Measurements from ENCODE around the gene XNDC1N. TPM values are rescaled to one million over a fixed set of nuclear protein-coding genes. Genes with fewer than 3 reads are reported as not detected.
A peak's percentile ranks its signal among the peaks of the same experiment; 100 is the strongest.

The XNDC1N gene
- total RNA-seq, 2 experiments from 2014 or later: 14.8 to 23.1 TPM

DNA sequence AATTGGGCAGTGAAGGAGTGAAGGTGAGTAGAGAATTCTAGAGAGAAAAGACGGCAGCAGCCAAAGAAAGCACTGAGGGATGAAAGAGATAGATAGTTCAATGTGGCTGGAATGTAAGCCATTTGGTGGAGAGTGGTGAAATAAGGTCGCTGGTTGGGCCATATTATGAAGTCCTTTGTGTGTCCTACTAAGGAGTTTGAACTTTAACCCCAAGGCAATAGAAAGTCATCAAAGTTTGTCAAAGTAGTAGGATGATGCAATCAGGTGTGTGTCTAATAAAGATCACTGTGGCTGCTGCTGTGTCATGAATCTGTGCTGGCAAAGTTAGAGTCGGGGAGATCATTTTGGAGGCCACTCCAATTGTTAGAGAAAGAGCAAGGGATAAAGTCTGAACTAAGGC lies 19.1 kb upstream of the XNDC1N start:
- peaks cover 7% of the 10 kb centered on the region for H3K36me3 Mint-ChIP-seq

DNA sequence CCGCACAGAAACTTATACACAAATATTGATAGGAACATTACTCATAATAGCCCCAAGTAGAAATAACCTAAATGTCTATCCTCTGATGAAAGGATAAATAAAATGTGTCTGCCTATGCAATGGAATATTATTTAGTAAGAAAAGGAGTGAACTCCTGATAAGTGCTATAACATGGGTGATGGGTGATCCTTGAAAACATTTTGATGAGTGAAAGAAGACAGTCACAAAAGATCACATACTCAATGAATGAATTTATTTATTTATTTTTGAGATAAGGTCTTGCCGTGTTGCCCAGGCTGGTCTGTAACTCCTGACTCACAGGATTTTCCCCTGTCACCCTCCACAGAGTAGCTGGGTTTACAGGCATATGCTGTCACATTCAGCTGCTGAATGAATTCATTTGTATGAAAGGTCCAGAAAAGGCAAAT lies 17.8 kb upstream of the XNDC1N start:
- CTCF ChIA-PET: interaction anchor here (0.6 kb wide), 1 partner anchor 148 kb away, joined by 3 read pairs; no protein-coding TSS in a partner anchor

More for the DNA sequence above, 19.1 kb upstream of the XNDC1N start:
- Mint-ChIP-seq H3K27ac (no peak overlapping the region), H3K27me3 (no peaks in the 10 kb centered on the region), H3K4me1 (peaks cover 10% of the 10 kb centered on the region), H3K9me3 (ENCODE audit: low read depth) (no peaks in the 10 kb centered on the region), H3K4me3 (no peak overlapping the region)
- CTCF ChIA-PET: no interaction called here
- ATAC-seq (no peak), DNase-seq (no peak)

GRCh38 chr11:71940561-71941219 lies 12.3 kb upstream of the XNDC1N start:
- no peaks in the 10 kb centered on the region for H3K27me3 Mint-ChIP-seq
- no peak for DNase-seq
- CTCF ChIA-PET: no interaction called here
- H3K4me1 Mint-ChIP-seq: no peaks in the 10 kb centered on the region
- no peak overlapping the region for H3K4me3 Mint-ChIP-seq
- H3K9me3 Mint-ChIP-seq (ENCODE audit: low read depth): no peaks in the 10 kb centered on the region
- H3K36me3 Mint-ChIP-seq: peaks cover 5% of the 10 kb centered on the region
- ATAC-seq: no peak
- no peak overlapping the region for H3K27ac Mint-ChIP-seq

More for the DNA sequence above, 17.8 kb upstream of the XNDC1N start:
- peaks cover 7% of the 10 kb centered on the region for H3K36me3 Mint-ChIP-seq
- ATAC-seq (no peak), DNase-seq (no peak)
- no peaks in the 10 kb centered on the region for H3K27me3 Mint-ChIP-seq
- no peak overlapping the region for H3K27ac Mint-ChIP-seq
- H3K4me1 Mint-ChIP-seq: peaks cover 10% of the 10 kb centered on the region
- no peak overlapping the region for H3K4me3 Mint-ChIP-seq
- H3K9me3 Mint-ChIP-seq (ENCODE audit: low read depth): no peaks in the 10 kb centered on the region

- CTCF ChIA-PET: interaction anchor here (1.2 kb wide), 1 partner anchor 8 kb away, joined by 3 read pairs; no protein-coding TSS in a partner anchor
- H3K4me3 Mint-ChIP-seq: no peak overlapping the region
- no peak for ATAC-seq
These were observed 9.4 kb upstream of the XNDC1N start for GRCh38 chr11:71937826-71938225.

GRCh38 chr11:71936825-71937224 lies 8.4 kb upstream of the XNDC1N start:
- H3K27ac Mint-ChIP-seq: no peak overlapping the region
- ATAC-seq: no peak
- H3K27me3 Mint-ChIP-seq: no peaks in the 10 kb centered on the region
- H3K4me3 Mint-ChIP-seq: no peak overlapping the region
- H3K9me3 Mint-ChIP-seq (ENCODE audit: low read depth): no peaks in the 10 kb centered on the region
- peaks cover 5% of the 10 kb centered on the region for H3K36me3 Mint-ChIP-seq
- DNase-seq: no peak
- CTCF ChIA-PET: no interaction called here
- peaks cover 13% of the 10 kb centered on the region for H3K4me1 Mint-ChIP-seq

More at GRCh38 chr11:71937826-71938225, 9.4 kb upstream of the XNDC1N start:
- H3K4me1 Mint-ChIP-seq: peaks cover 11% of the 10 kb centered on the region
- no peaks in the 10 kb centered on the region for H3K9me3 Mint-ChIP-seq (ENCODE audit: low read depth)
- H3K36me3 Mint-ChIP-seq: peaks cover 5% of the 10 kb centered on the region
- DNase-seq: no peak
- no peaks in the 10 kb centered on the region for H3K27me3 Mint-ChIP-seq
- H3K27ac Mint-ChIP-seq: no peak overlapping the region

DNA sequence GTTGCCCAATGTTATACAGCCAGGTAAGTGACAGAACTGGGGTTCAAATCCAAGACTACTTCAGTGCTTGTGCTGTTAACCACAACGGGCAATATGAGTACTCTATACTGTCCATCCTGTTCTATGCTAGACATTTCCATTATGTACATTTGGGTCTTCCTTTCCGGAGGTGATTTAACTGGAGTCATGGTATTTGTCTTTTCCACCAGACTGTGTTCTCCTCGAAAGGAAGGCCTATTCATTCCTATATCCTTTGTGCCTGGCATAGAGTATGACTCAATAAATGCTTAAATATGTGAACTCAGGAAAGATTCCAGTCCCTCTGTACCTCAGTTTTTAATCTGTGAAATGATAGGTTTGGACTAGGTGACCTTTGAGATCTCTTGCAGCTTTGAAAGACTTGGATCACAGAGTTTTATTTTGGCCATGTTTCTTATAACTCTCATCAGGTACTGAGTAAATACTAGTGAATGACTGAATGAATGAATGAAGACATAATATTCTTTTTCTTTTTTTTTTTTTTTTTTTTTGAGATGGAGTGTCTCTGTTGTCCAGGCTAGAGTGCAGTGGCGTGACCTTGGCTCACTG lies 7.0 kb upstream of the XNDC1N start:
- CTCF ChIA-PET: interaction anchor here (0.7 kb wide), 1 partner anchor 145 kb away, joined by 4 read pairs; no protein-coding TSS in a partner anchor
- peaks cover 27% of the 10 kb centered on the region for H3K4me1 Mint-ChIP-seq
- H3K36me3 Mint-ChIP-seq: peaks cover 8% of the 10 kb centered on the region
- no peaks in the 10 kb centered on the region for H3K27me3 Mint-ChIP-seq
- DNase-seq (no peak), ATAC-seq (no peak)
- H3K9me3 Mint-ChIP-seq (ENCODE audit: low read depth): no peaks in the 10 kb centered on the region
- no peak overlapping the region for H3K4me3 Mint-ChIP-seq
- H3K27ac Mint-ChIP-seq: no peak overlapping the region

DNA sequence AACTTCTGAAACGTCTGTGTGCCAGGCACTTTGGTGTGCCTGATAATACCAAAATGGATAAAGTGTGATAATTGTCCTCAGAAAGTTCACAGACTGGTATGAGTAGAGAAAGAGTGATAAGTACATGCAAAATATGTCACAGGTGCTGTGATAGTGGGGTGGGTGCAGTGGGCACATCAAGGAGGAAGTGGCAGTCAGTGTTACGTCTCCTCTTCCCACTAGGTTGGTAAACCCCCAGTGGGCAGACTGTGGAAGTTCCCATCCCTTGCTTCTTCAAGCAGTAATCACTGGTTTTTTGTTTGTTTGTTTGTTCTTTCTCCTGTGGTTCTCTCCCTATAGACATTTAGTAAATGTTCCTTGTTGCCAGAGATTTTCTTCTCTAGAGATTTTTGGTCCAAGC lies 5.8 kb upstream of the XNDC1N start:
- ATAC-seq: no peak
- CTCF ChIA-PET: no interaction called here
- H3K36me3 Mint-ChIP-seq: peaks cover 8% of the 10 kb centered on the region
- DNase-seq: no peak
- no peak overlapping the region for H3K27ac Mint-ChIP-seq
- peaks cover 39% of the 10 kb centered on the region for H3K4me1 Mint-ChIP-seq
- no peak overlapping the region for H3K4me3 Mint-ChIP-seq
- no peaks in the 10 kb centered on the region for H3K27me3 Mint-ChIP-seq
- no peaks in the 10 kb centered on the region for H3K9me3 Mint-ChIP-seq (ENCODE audit: low read depth)

GRCh38 chr11:71933141-71933933 lies 4.9 kb upstream of the XNDC1N start:
- ATAC-seq (no peak), DNase-seq (no peak)
- Mint-ChIP-seq H3K4me1 (peaks cover 42% of the 10 kb centered on the region), H3K9me3 (ENCODE audit: low read depth) (no peaks in the 10 kb centered on the region), H3K27ac (no peak overlapping the region), H3K36me3 (peaks cover 9% of the 10 kb centered on the region), H3K27me3 (no peaks in the 10 kb centered on the region), H3K4me3 (no peak overlapping the region)
- CTCF ChIA-PET: interaction anchor here (1.2 kb wide), 1 partner anchor 10 kb away, joined by 3 read pairs; no protein-coding TSS in a partner anchor

DNA sequence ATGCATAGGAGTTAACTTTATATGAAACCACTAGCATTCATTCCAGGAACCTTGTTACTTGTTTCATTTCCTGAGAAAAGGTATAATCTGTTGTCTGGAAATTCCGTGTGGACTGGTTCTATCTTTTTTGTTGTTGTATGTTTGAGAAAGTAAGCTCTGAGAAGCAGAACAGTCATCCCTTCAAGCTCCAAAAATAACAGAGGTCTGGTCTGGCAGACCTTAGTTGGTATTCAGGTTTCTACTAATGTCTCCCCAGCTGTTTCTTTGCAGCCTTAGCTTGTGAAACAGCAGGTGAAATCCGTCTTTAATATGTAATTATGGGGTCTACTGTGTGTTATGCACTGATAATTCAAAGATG lies 2.8 kb upstream of the XNDC1N start:
- ATAC-seq: no peak
- CTCF ChIA-PET: no interaction called here
- no peak for DNase-seq
- Mint-ChIP-seq H3K36me3 (peaks cover 9% of the 10 kb centered on the region), H3K4me1 (peaks cover 52% of the 10 kb centered on the region), H3K9me3 (ENCODE audit: low read depth) (no peaks in the 10 kb centered on the region), H3K4me3 (peak overlapping the region; percentile 9), H3K27ac (no peak overlapping the region), H3K27me3 (no peaks in the 10 kb centered on the region)

- no peaks in the 10 kb centered on the region for H3K27me3 Mint-ChIP-seq
- H3K4me3 Mint-ChIP-seq: peak overlapping the region; percentile 98
- DNase-seq (no peak), ATAC-seq (no peak)
- CTCF ChIA-PET: no interaction called here
- peaks cover 10% of the 10 kb centered on the region for H3K36me3 Mint-ChIP-seq
- H3K9me3 Mint-ChIP-seq (ENCODE audit: low read depth): no peaks in the 10 kb centered on the region
- H3K27ac Mint-ChIP-seq: no peak overlapping the region
- peaks cover 53% of the 10 kb centered on the region for H3K4me1 Mint-ChIP-seq
These were observed 2.3 kb upstream of the XNDC1N start for GRCh38 chr11:71930556-71931244.

DNA sequence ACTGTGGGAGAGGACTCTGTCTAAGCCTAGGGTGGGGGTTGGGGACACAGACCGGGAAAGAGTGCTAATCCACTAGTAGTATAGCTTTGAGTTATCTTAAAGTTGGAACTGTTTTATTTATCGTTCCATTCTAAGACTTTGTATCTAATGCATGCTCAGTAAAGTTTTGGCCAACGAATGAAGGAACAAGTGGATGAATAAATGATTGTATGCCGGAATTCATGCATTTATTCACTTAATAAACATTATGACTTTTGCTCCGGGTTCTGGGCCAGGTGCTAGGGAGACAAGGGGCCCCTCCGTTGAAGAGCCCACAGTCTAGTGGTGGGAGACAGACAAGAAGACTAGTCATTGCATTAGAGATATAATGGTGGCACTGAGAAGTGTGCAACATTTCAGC lies 1.1 kb upstream of the XNDC1N start:
- CTCF ChIA-PET: interaction anchor here (0.7 to 2.3 kb wide), 5 partner anchors 9 to 505 kb away, joined by 3 to 8 read pairs (median 4); partner anchors contain the start of gene CLPB
- H3K27ac Mint-ChIP-seq: peak overlapping the region; percentile 99
- H3K4me3 Mint-ChIP-seq: peak overlapping the region; percentile 98
- ATAC-seq (no peak), DNase-seq (no peak)
- no peaks in the 10 kb centered on the region for H3K9me3 Mint-ChIP-seq (ENCODE audit: low read depth)
- peaks cover 20% of the 10 kb centered on the region for H3K36me3 Mint-ChIP-seq
- H3K4me1 Mint-ChIP-seq: peaks cover 55% of the 10 kb centered on the region
- H3K27me3 Mint-ChIP-seq: no peaks in the 10 kb centered on the region

DNA sequence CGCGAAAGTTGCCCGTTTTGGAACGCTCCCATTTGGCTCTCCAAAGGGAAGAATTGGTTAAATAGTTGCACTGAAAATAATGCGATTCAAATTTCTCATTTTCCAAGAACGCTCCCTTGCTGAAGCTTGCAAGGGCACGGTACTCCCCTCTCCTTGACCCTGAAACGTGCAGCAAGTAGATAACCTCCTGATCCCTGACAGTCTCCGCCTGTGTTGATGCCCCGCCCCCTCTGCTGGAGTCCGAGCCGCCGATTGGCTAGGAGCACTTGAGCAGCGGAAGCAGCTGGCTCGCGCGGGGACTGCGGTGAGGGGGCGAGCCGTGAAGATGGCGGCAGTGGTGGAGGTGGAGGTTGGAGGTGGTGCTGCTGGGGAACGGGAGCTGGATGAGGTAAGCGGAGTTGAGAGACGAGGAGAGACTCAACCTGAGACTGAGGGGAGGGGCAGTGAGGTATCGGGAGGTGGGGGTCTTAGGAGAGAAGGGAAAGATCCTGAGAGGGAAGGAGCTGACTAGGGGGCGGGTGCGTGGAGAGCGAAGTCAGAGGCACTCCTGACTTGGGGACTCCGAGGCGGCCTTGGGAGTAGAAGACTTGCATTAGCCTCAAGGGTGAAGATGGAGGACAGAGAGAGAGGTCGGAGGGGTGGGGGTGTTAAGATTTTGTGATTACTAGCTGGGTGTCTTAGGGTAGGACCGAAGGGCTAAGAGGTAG lies 496 bp upstream of the XNDC1N start, which contains the start of gene RNF121:
TSS of gene RNF121 (plus strand) at position 310 of the 707 bp plus-strand sequence. CDS start at position 326, 16 bp downstream.
- Mint-ChIP-seq H3K27me3 (no peaks in the 10 kb centered on the region), H3K4me1 (peaks cover 49% of the 10 kb centered on the region), H3K9me3 (ENCODE audit: low read depth) (no peaks in the 10 kb centered on the region), H3K27ac (peak within 1 kb of the TSS; percentile 99), H3K36me3 (peaks cover 20% of the 10 kb centered on the region), H3K4me3 (peak within 1 kb of the TSS; percentile 98)
- DNase-seq (peak; percentile 99), ATAC-seq (peak; percentile 91)
- CTCF ChIA-PET: interaction anchor here (0.7 to 2.3 kb wide), 8 partner anchors 9 to 506 kb away, joined by 3 to 8 read pairs (median 4); partner anchors contain the start of gene CLPB

All from activated CD8-positive, alpha-beta memory T cell treated with anti-CD3 and anti-CD28 coated beads, Interleukin-2, amount 10 ng/mL, durations not matched to agents 7 days and 5 days (primary cell).